Measurements from ENCODE around the gene GAP43.

Gene GAP43

GRCh38 chr3:115588201-115589115 is 34.9 kb upstream of the GAP43 start:
- no peaks in the 10 kb centered on the region for H4K20me1 ChIP-seq (ENCODE audit: control insufficient read depth, insufficient read depth, low read depth, low read length)
- no peak overlapping the region for H3K4me2 ChIP-seq (ENCODE audit: low read length)
- H3K36me3 ChIP-seq (ENCODE audit: control insufficient read depth, low read length): no peaks in the 10 kb centered on the region
- TF ChIP-seq CTCF (IDR thresholded peaks at IDR 0.05; ENCODE audit: low read depth, low read length, poor library complexity, severe bottlenecking) (no peak), EZH2phosphoT487 (IDR thresholded peaks at IDR 0.05; ENCODE audit: borderline replicate concordance, low read length) (no peak)
- H3F3A ChIP-seq (ENCODE audit: control insufficient read depth, insufficient read depth): no peaks in the 10 kb centered on the region
- no peak overlapping the region for H3K27ac ChIP-seq (ENCODE audit: low read depth, low read length)
- H3K4me1 ChIP-seq (ENCODE audit: control insufficient read depth, low read length): no peaks in the 10 kb centered on the region
- H3K9me3 ChIP-seq (ENCODE audit: control insufficient read depth, insufficient read depth, low read length): no peaks in the 10 kb centered on the region
- H3K9me2 ChIP-seq (replicated peaks; ENCODE audit: control insufficient read depth, low read length): no peaks in the 10 kb centered on the region
- no peak overlapping the region for H3K4me3 ChIP-seq (ENCODE audit: low read length)
- H3K27me3 ChIP-seq (ENCODE audit: control insufficient read depth, low read length): peaks cover 2% of the 10 kb centered on the region; the same call in 1 of the 2 replicates
- no peaks in the 10 kb centered on the region for H3K79me2 ChIP-seq (ENCODE audit: control insufficient read depth, low read length)

- Histone ChIP-seq H3F3A (ENCODE audit: control insufficient read depth, insufficient read depth) (no peaks in the 10 kb centered on the region), H3K27ac (ENCODE audit: low read depth, low read length) (no peak overlapping the region), H3K36me3 (ENCODE audit: control insufficient read depth, low read length) (no peaks in the 10 kb centered on the region), H3K9me3 (ENCODE audit: control insufficient read depth, insufficient read depth, low read length) (no peaks in the 10 kb centered on the region), H3K4me3 (ENCODE audit: low read length) (no peak overlapping the region), H3K27me3 (ENCODE audit: control insufficient read depth, low read length) (peaks cover 2% of the 10 kb centered on the region; the same call in 1 of the 2 replicates), H4K20me1 (ENCODE audit: control insufficient read depth, insufficient read depth, low read depth, low read length) (no peaks in the 10 kb centered on the region), H3K4me2 (ENCODE audit: low read length) (no peak overlapping the region), H3K4me1 (ENCODE audit: control insufficient read depth, low read length) (no peaks in the 10 kb centered on the region), H3K79me2 (ENCODE audit: control insufficient read depth, low read length) (no peaks in the 10 kb centered on the region), H3K9me2 (replicated peaks; ENCODE audit: control insufficient read depth, low read length) (no peaks in the 10 kb centered on the region)
- TF ChIP-seq EZH2phosphoT487 (IDR thresholded peaks at IDR 0.05; ENCODE audit: borderline replicate concordance, low read length) (no peak), CTCF (IDR thresholded peaks at IDR 0.05; ENCODE audit: low read depth, low read length, poor library complexity, severe bottlenecking) (no peak)
Measured at GRCh38 chr3:115590873-115591272, 32.4 kb upstream of the GAP43 start.

GRCh38 chr3:115595611-115596275 is 27.6 kb upstream of the GAP43 start:
- TF ChIP-seq CTCF (IDR thresholded peaks at IDR 0.05; ENCODE audit: low read depth, low read length, poor library complexity, severe bottlenecking): no peak
- TF ChIP-seq EZH2phosphoT487 (IDR thresholded peaks at IDR 0.05; ENCODE audit: borderline replicate concordance, low read length): no peak
- Histone ChIP-seq H4K20me1 (ENCODE audit: control insufficient read depth, insufficient read depth, low read depth, low read length) (no peaks in the 10 kb centered on the region), H3K4me3 (ENCODE audit: low read length) (no peak overlapping the region), H3K27me3 (ENCODE audit: control insufficient read depth, low read length) (no peaks in the 10 kb centered on the region), H3K9me3 (ENCODE audit: control insufficient read depth, insufficient read depth, low read length) (no peaks in the 10 kb centered on the region), H3K79me2 (ENCODE audit: control insufficient read depth, low read length) (no peaks in the 10 kb centered on the region), H3K4me2 (ENCODE audit: low read length) (no peak overlapping the region), H3K9me2 (replicated peaks; ENCODE audit: control insufficient read depth, low read length) (no peaks in the 10 kb centered on the region), H3K4me1 (ENCODE audit: control insufficient read depth, low read length) (no peaks in the 10 kb centered on the region), H3K27ac (ENCODE audit: low read depth, low read length) (no peak overlapping the region), H3F3A (ENCODE audit: control insufficient read depth, insufficient read depth) (no peaks in the 10 kb centered on the region), H3K36me3 (ENCODE audit: control insufficient read depth, low read length) (no peaks in the 10 kb centered on the region)
